ENCODE results near the gene IFIT1B.
"Not testable (repeated sequence)": the region's sequence is repeated elsewhere in the genome, so short reads cannot be mapped to it uniquely, and the experiment has no call there.

The IFIT1B gene

DNA sequence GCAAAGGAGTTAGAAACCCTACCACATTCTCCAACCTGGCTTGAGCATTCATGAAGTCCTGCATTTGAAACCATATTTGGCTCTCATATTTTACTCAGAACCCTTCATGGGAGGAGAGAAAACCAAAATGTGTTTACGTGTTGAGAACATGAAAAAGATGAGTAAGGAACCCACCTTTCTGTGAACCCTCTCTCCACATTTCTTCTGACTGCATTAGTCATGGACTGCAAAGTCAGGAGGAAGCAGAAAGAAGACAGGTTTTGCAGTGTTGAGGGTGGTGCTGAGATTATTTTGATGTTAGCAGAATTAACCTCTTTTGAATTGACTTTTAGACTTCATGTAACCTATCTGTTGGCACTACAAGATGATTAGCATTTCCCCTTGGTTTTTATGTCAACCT is 4.9 kb downstream of the IFIT1B start:
- TF ChIP-seq CTCF (IDR thresholded peaks at IDR 0.05; ENCODE audit: low read depth, low read length, missing control alignments), result no peak
- no peak overlapping the region for H3K4me3 ChIP-seq (ENCODE audit: low read depth, low read length)
- DNase-seq (ENCODE audit: low read depth), result no peak

DNA sequence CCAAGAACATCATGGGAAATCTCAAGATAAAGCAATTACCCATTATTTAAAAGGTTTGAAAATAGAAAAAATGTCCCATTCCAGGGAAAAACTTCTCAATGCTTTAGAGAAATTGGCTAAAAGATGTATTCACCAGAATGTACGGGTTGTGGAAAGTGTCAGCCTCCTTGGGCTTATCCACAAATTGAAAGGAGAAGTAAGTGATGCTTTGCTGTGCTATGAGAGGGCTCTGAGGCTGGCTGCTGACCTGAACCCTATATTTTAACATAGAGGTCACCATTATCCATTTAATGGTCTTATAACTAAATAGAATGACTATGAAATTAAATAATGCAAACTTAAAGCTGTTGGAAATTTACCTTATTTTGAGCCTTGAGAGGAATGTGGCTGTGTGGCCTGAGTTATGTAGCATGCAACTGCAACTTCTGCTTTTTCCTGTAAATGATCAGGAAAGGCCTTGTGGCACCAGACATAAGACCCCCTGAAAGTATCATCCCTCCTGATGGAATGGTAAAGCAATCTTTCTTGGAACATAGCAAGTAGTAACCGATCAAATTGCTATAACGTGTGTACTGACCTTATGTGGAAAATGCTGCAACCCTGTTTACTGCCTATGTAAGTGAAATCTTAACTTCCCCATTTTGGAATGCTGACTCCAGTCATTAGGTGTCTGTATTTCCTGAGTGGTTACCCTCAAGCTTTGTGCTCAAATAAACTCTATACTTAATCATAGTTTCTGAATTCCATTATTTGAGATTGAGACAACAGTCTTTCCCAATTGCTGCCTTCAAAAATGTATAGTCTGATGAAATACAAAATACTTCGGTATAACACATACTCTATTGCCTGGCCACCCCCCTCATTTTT is 6.9 kb downstream of the IFIT1B start:
- no peak overlapping the region for H3K4me3 ChIP-seq (ENCODE audit: low read depth, low read length)
- no peak for TF ChIP-seq CTCF (IDR thresholded peaks at IDR 0.05; ENCODE audit: low read depth, low read length, missing control alignments)
- DNase-seq (ENCODE audit: low read depth), result no peak

GRCh38 chr10:89388806-89389205 is 10.9 kb downstream of the IFIT1B start:
- no peak for TF ChIP-seq CTCF (IDR thresholded peaks at IDR 0.05; ENCODE audit: low read depth, low read length, missing control alignments)
- H3K4me3 ChIP-seq (ENCODE audit: low read depth, low read length), result no peak overlapping the region
- DNase-seq (ENCODE audit: low read depth), result no peak

DNA sequence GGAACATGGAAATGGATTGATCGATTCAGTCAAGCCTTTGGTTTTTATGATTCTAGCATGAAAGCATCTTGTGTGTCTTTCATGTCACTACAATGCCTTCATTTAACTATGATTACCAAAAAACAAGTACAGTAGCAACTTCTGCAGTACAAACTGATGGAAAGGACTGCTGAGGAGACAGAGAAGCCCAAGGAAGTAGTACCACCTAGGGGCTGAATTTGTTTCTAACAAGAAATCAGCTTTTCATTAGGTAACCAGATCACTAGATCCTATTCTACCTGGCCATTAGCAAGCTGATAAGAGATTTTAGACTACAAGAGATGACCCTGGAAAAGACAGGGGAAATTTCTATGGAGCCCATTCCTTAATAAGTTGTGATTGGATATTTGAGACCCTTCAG is 11.4 kb downstream of the IFIT1B start:
- no peak for DNase-seq (ENCODE audit: low read depth)
- TF ChIP-seq CTCF (IDR thresholded peaks at IDR 0.05; ENCODE audit: low read depth, low read length, missing control alignments), result peak; percentile 33
- no peak overlapping the region for H3K4me3 ChIP-seq (ENCODE audit: low read depth, low read length)

DNA sequence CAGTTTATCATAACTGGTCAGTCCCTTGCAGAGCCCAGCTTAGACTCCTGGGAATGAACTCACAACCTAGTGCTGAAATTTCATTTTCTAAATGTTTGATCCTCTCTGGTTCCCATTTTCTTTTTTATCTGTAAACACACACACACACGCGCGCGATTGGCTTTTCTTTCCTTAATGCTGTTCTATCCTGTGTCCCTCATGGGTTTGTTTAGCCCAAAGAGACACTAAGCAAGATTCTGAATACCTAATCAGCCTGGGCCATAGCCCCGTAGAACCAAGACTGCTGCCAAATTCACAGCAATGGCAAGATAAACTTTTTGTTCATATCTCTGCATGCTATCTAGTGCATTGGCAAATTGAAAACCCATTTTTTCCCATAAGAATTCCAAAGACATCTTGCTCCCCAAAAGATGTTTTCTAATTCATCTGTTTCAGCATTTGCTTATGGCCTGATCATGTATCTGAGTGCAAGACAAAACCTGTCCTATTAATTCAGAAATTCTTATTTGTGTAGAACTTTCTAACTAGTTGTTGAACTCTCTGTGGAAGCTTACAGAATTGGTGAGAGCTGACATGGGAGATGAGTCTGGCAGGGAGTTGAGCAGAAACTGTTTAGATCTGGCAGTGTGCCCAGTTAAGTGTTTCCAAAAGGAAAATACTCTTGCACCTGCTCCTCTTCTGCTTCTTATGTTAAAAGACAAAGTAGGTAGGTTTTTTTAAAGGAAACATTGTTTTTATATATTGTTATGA is 12.8 kb downstream of the IFIT1B start:
- DNase-seq (ENCODE audit: low read depth), result no peak
- H3K4me3 ChIP-seq (ENCODE audit: low read depth, low read length), result no peak overlapping the region
- no peak for TF ChIP-seq CTCF (IDR thresholded peaks at IDR 0.05; ENCODE audit: low read depth, low read length, missing control alignments)

DNA sequence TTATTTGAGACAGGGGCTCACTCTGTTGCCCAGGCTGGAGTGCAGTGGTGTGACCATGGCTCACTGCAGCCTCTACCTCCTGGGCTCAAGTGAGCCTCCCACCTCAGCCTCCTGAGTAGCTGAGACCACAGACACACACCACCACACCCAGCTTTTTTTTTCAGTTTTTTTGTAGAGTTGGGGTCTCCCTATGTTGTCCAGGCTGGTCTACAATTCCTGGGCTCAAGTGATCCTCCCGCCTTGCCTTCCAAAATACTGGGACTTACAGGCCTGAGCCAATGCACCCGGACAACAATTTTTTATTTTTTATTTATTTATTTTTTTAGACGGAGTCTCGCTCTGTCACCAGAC is 13.3 kb downstream of the IFIT1B start:
- not testable (repeated sequence) for DNase-seq (ENCODE audit: low read depth); H3K4me3 ChIP-seq (ENCODE audit: low read depth, low read length)

DNA sequence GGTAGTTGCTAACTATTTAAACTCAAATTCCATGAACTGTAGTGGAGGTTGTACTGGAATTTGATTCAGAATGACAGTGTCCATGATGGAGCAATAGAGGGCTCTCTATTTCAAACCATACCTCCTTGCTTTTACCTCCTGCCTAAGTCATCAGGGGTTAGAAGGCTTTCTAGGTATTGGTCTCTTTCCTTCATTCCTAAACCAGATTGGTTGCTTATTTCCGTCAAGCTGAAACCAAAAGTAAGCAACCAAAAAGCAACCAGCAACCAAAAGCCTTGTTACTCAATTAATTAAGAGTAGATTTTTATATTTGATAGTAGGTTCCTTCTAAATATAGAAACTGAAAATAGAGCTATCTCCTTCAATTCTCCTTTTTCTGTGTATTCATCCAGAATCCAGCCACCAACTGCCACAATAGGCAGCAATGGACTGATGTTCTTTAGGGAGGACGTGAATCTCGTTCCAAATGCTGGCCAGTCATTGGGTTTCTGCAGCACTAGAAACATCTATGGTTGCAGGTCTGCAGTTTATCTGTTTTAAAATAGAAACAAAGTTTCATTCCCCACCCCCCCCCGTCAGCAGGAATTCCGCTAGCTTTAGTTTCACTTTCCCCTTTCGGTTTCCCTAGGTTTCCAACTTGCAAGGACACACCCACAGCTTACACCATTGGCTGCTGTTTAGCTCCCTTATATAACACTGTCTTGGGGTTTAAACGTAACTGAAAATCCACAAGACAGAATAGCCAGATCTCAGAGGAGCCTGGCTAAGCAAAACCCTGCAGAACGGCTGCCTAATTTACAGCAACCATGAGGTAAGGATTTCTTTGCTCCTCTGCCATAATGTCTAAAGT is 14.3 kb downstream of the IFIT1B start, which contains the start of gene IFIT1:
Gene IFIT1 (plus strand): TSS at position 717 of the 850 bp plus-strand sequence. CDS start 90 bp downstream, at position 807.
- TF ChIP-seq CTCF (IDR thresholded peaks at IDR 0.05; ENCODE audit: low read depth, low read length, missing control alignments), result no peak
- H3K4me3 ChIP-seq (ENCODE audit: low read depth, low read length), result peak within 1 kb of the TSS; percentile 43
- peak; percentile 91 for DNase-seq (ENCODE audit: low read depth)
